T-helper 22 cell (primary cell): ENCODE measurements around the gene CCDC158.

ENCODE experiments used
- DNase-seq: peaks from one replicate; pipeline ENCODE4 v3.0.0-alpha.2; 2020; ENCODE audit warnings: low read depth

The CCDC158 gene

GRCh38 chr4:76279462-76279861 lies 141.5 kb downstream of the CCDC158 start:
- no peak for DNase-seq

GRCh38 chr4:76278583-76278982 lies 142.4 kb downstream of the CCDC158 start:
- no peak for DNase-seq

- DNase-seq = no peak
Observed at GRCh38 chr4:76277667-76278066, 143.3 kb downstream of the CCDC158 start.

- no peak for DNase-seq
Observed at GRCh38 chr4:76276813-76277212, 144.1 kb downstream of the CCDC158 start.

- no peak for DNase-seq
Observed at GRCh38 chr4:76275486-76276124, 145.3 kb downstream of the CCDC158 start.

GRCh38 chr4:76272999-76273398 lies 147.9 kb downstream of the CCDC158 start:
- DNase-seq = no peak

- DNase-seq = no peak
Observed at GRCh38 chr4:76272582-76272981, 148.4 kb downstream of the CCDC158 start.

- no peak for DNase-seq
Observed at GRCh38 chr4:76272073-76272472, 148.9 kb downstream of the CCDC158 start.

GRCh38 chr4:76271248-76271647 lies 149.7 kb downstream of the CCDC158 start:
- no peak for DNase-seq

GRCh38 chr4:76270244-76271175 lies 150.4 kb downstream of the CCDC158 start:
- no peak for DNase-seq

GRCh38 chr4:76267811-76268210 lies 153.1 kb downstream of the CCDC158 start:
- no peak for DNase-seq

- DNase-seq = no peak
Observed at GRCh38 chr4:76266627-76267026, 154.3 kb downstream of the CCDC158 start.

- no peak for DNase-seq
Observed at GRCh38 chr4:76265631-76266218, 155.2 kb downstream of the CCDC158 start.
